MM.1S (cell line): ENCODE measurements around the gene SEC61A1.

ENCODE experiments used
- DNase-seq: peaks from one replicate; pipeline ENCODE4 v3.0.0-alpha.2; 2015
- H2AFZ ChIP-seq: fragments of 300-600 bp; sonication (generic); 2 replicates; pipeline ENCODE4 v1.6.0; 2016; ENCODE audit warnings: antibody characterized with exemption, low read length
- H3F3A ChIP-seq: fragments of 300-600 bp; sonication (generic); 2 replicates; pipeline ENCODE4 v1.6.1; 2016; ENCODE audit warnings: mild to moderate bottlenecking, antibody characterized with exemption, low read length, moderate library complexity, mixed read lengths; ENCODE audit not compliant: insufficient read depth
- H3K27ac ChIP-seq: fragments of 300-600 bp; sonication (generic); 2 replicates; pipeline ENCODE4 v1.5.1; 2016; ENCODE audit warnings: mild to moderate bottlenecking, low read length
- H3K27me3 ChIP-seq: fragments of 300-600 bp; sonication (generic); replicated peaks from 2 replicates; pipeline ENCODE4 v1.6.0; 2016; ENCODE audit warnings: low read length; ENCODE audit not compliant: insufficient read depth
- H3K36me3 ChIP-seq: fragments of 300-600 bp; sonication (generic); replicated peaks from 2 replicates; pipeline ENCODE4 v1.6.1; 2016; ENCODE audit warnings: mild to moderate bottlenecking, low read length, mixed read lengths; ENCODE audit not compliant: insufficient read depth
- H3K4me1 ChIP-seq: fragments of 300-600 bp; sonication (generic); 2 replicates; pipeline ENCODE4 v1.6.1; 2016; ENCODE audit warnings: low read length, mixed read lengths
- H3K4me2 ChIP-seq: fragments of 300-600 bp; sonication (generic); 2 replicates; pipeline ENCODE4 v1.6.0; 2016; ENCODE audit warnings: low read depth, low read length
- H3K4me3 ChIP-seq: fragments of 300-600 bp; sonication (generic); 2 replicates; pipeline ENCODE4 v1.5.1; 2016; ENCODE audit warnings: low read length, mixed read lengths
- H3K79me2 ChIP-seq: fragments of 300-600 bp; sonication (generic); 2 replicates; pipeline ENCODE4 v1.6.1; 2016; ENCODE audit warnings: mixed run types, low read length, mixed read lengths
- H3K9ac ChIP-seq: fragments of 300-600 bp; sonication (generic); 2 replicates; pipeline ENCODE4 v1.6.1; 2016; ENCODE audit warnings: low read length, mixed read lengths
- H3K9me2 ChIP-seq: fragments of 300-600 bp; sonication (generic); replicated peaks from 2 replicates; pipeline ENCODE4 v1.6.1; 2016; ENCODE audit warnings: mild to moderate bottlenecking, low read length, mixed read lengths; ENCODE audit not compliant: insufficient read depth
- H3K9me3 ChIP-seq: fragments of 300-600 bp; sonication (generic); replicated peaks from 2 replicates; pipeline ENCODE4 v1.6.1; 2016; ENCODE audit warnings: mild to moderate bottlenecking, low read length, mixed read lengths; ENCODE audit not compliant: insufficient read depth
- H4K20me1 ChIP-seq: fragments of 300-600 bp; sonication (generic); 2 replicates; pipeline ENCODE4 v1.6.1; 2016; ENCODE audit warnings: mild to moderate bottlenecking, low read length, moderate library complexity, mixed read lengths; ENCODE audit not compliant: insufficient read depth
- EZH2 ChIP-seq: fragments of 300-600 bp; sonication (generic); optimal IDR thresholded peaks from 2 replicates; pipeline ENCODE3; 2017; ENCODE audit warnings: low read depth, mild to moderate bottlenecking, antibody characterized with exemption, low read length, mixed read lengths
- EZH2phosphoT487 ChIP-seq: fragments of 300-600 bp; sonication (generic); IDR thresholded peaks from 2 replicates; pipeline ENCODE4 v1.6.1; 2018; ENCODE audit warnings: antibody characterized with exemption, low read length
- TF ChIP-seq, protein P1 (sequence below): fragments of 300-600 bp; sonication (generic); IDR thresholded peaks from 2 replicates; pipeline ENCODE4 v1.5.1; 2016; ENCODE audit warnings: antibody characterized with exemption, low read length, mixed read lengths

The SEC61A1 gene

DNA sequence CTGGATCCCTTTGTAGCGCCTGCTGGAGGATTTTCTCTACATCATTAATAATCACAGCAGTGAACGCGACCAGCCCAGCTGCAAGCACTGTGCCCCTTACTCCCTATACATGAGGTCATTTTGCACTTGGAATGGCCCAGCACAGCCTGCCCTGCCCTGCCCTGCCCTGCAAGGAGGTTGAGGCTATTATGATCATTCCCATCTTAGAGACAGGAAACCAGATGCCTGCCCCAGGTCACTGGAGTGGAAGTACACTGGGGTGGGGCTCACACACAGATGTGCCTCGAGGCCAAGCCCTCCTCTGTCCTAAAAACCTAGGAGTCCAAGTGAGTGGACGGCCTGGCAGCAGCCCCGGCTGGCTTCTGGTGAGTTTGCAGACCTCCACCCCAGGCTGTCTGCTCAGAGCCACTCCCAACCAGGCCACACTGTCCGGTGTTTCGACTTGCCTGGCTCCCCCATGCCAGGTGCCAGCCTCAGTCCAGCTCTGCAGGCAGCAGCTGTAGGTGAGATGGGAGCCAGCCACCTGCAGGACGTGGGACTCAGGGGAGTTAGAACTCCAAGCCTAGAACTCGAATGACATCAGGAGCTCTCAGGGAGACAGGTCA, 30.4 kb upstream of the SEC61A1 start:
- Histone ChIP-seq H3K9ac (no peak overlapping the region), H3K4me1 (no peaks in the 10 kb centered on the region), H3F3A (no peaks in the 10 kb centered on the region), H3K9me2 (no peaks in the 10 kb centered on the region), H3K9me3 (no peaks in the 10 kb centered on the region), H3K4me2 (no peak overlapping the region), H3K27ac (no peak overlapping the region), H4K20me1 (no peaks in the 10 kb centered on the region), H2AFZ (no peak overlapping the region), H3K27me3 (no peaks in the 10 kb centered on the region), H3K36me3 (no peaks in the 10 kb centered on the region), H3K4me3 (no peak overlapping the region), H3K79me2 (no peaks in the 10 kb centered on the region)
- TF ChIP-seq EZH2 (no peak), EZH2phosphoT487 (no peak)
- TF ChIP-seq, protein P1, sequence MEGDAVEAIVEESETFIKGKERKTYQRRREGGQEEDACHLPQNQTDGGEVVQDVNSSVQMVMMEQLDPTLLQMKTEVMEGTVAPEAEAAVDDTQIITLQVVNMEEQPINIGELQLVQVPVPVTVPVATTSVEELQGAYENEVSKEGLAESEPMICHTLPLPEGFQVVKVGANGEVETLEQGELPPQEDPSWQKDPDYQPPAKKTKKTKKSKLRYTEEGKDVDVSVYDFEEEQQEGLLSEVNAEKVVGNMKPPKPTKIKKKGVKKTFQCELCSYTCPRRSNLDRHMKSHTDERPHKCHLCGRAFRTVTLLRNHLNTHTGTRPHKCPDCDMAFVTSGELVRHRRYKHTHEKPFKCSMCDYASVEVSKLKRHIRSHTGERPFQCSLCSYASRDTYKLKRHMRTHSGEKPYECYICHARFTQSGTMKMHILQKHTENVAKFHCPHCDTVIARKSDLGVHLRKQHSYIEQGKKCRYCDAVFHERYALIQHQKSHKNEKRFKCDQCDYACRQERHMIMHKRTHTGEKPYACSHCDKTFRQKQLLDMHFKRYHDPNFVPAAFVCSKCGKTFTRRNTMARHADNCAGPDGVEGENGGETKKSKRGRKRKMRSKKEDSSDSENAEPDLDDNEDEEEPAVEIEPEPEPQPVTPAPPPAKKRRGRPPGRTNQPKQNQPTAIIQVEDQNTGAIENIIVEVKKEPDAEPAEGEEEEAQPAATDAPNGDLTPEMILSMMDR, result no peak
- DNase-seq, result no peak

DNA sequence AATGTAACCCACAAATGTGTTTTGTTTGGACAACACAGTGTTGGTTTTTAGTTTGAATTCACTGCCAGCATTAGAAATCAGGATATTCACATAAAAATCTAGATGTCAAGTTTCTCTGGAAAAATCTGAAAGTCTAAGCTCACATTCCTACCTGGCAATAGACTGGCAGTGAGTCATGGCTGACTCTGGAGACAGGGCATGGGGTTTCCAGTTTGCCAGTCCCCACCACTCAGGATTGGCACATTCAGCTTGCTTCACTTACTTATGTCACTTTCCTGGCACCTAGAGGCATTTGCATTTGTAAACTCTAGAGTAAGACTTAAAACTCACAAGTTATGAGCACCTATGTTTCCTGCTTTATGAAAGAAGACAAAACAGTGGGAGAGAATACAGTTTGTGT, 19.1 kb upstream of the SEC61A1 start:
- H3K27ac ChIP-seq, result no peak overlapping the region
- TF ChIP-seq EZH2phosphoT487, result no peak
- TF ChIP-seq, protein P1, result no peak
- TF ChIP-seq EZH2, result no peak
- H4K20me1 ChIP-seq, result no peaks in the 10 kb centered on the region
- H3K9me2 ChIP-seq, result no peaks in the 10 kb centered on the region
- no peaks in the 10 kb centered on the region for H3F3A ChIP-seq
- no peaks in the 10 kb centered on the region for H3K27me3 ChIP-seq
- no peak overlapping the region for H3K4me2 ChIP-seq
- no peak overlapping the region for H2AFZ ChIP-seq
- no peak overlapping the region for H3K9ac ChIP-seq
- no peaks in the 10 kb centered on the region for H3K9me3 ChIP-seq
- no peaks in the 10 kb centered on the region for H3K36me3 ChIP-seq
- H3K79me2 ChIP-seq, result no peaks in the 10 kb centered on the region
- H3K4me1 ChIP-seq, result no peaks in the 10 kb centered on the region
- no peak for DNase-seq
- H3K4me3 ChIP-seq, result no peak overlapping the region

DNA sequence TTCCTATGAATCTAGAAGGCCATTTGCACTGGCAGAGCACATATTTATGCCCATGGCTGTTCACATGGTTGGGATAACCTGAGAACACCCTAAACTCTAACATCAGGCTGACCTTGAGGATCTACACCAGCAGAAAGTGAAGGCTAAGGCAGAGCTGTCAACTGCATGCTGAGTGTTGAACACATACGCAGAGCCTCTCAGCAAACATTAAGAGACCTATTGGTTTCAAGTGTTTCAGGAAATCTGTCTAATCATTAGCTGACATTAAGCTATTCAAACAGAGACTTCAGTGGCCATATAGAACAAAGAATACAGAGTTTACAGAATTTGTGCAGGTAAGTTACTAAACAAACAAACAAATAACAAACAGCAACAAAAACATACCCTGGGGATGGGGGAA, 16.1 kb upstream of the SEC61A1 start:
- H3K4me1 ChIP-seq, result no peaks in the 10 kb centered on the region
- no peak for DNase-seq
- TF ChIP-seq, protein P1, result no peak
- TF ChIP-seq EZH2phosphoT487, result no peak
- TF ChIP-seq EZH2, result no peak
- H3K9me3 ChIP-seq, result no peaks in the 10 kb centered on the region
- no peaks in the 10 kb centered on the region for H4K20me1 ChIP-seq
- H3K27ac ChIP-seq, result no peak overlapping the region
- no peaks in the 10 kb centered on the region for H3K9me2 ChIP-seq
- H3K9ac ChIP-seq, result no peak overlapping the region
- H3K36me3 ChIP-seq, result no peaks in the 10 kb centered on the region
- no peak overlapping the region for H3K4me2 ChIP-seq
- H3K27me3 ChIP-seq, result no peaks in the 10 kb centered on the region
- no peak overlapping the region for H3K4me3 ChIP-seq
- H3F3A ChIP-seq, result no peaks in the 10 kb centered on the region
- H3K79me2 ChIP-seq, result no peaks in the 10 kb centered on the region
- no peak overlapping the region for H2AFZ ChIP-seq
